Liver (tissue), 3 donors: Measurements from ENCODE around the gene CORO2B.

Source experiments
- EGR1 ChIP-seq, 2 donors: IDR thresholded peaks; 2 replicates each; pipeline ENCODE4 v1.6.1; 2016 to 2018; ENCODE audit warnings: antibody characterized with exemption in 2 of 2, low read depth in 2 of 2
- FOXA2 ChIP-seq: IDR thresholded peaks from 2 replicates; pipeline ENCODE4 v1.6.1; 2016; ENCODE audit warnings: antibody characterized with exemption
- HNF4G ChIP-seq: IDR thresholded peaks from 2 replicates; pipeline ENCODE4 v1.6.1; 2016; ENCODE audit warnings: antibody characterized with exemption
- SP1 ChIP-seq: IDR thresholded peaks from 2 replicates; pipeline ENCODE4 v1.6.1; 2018; ENCODE audit warnings: antibody characterized with exemption, mild to moderate bottlenecking
- TF ChIP-seq, protein P1 (sequence below): fragments of 150-350 bp; IDR thresholded peaks from 2 replicates; pipeline ENCODE4 v1.5.1; 2017; ENCODE audit warnings: improper control_type of control experiment, low read depth, low read length; ENCODE audit not compliant: missing input control
- TF ChIP-seq, protein P2 (sequence below): IDR thresholded peaks from 2 replicates; pipeline ENCODE4 v1.6.1; 2016; ENCODE audit warnings: antibody characterized with exemption
- TF ChIP-seq, protein P3 (sequence below): IDR thresholded peaks from 2 replicates; pipeline ENCODE4 v1.6.1; 2016; ENCODE audit warnings: antibody characterized with exemption
- TF ChIP-seq, protein P4 (sequence below): IDR thresholded peaks from 2 replicates; pipeline ENCODE4 v1.6.1; 2016; ENCODE audit warnings: antibody characterized with exemption
- donor health status: healthy.
- donor health status: healthy.

DNA sequence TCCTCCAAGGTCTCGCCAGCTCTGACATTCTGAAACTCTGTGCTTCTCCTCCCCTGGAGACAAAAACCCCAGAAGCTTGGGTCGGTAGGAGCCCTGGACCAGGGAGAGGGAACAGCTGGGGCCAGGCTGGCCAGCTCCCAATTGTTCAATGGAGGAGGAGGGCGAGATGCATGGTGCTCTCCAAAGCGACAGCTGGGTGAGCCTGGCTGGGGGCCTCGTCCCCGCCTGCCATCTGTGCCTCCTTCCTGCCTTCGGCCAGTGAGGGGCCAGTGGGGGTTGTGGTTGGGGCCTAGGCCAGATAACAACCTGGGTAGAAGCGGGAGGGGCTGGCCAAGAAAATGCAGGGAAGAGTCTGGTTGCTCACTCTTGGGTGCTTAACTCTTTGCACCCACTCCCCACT is 79.4 kb downstream of the CORO2B start:
- TF ChIP-seq SP1 (no peak), HNF4G (no peak), FOXA2 (no peak), EGR1 (IDR thresholded peaks at IDR 0.05; ENCODE audit: low read depth in 2 of 2) (no peak)
- TF ChIP-seq, protein P1, sequence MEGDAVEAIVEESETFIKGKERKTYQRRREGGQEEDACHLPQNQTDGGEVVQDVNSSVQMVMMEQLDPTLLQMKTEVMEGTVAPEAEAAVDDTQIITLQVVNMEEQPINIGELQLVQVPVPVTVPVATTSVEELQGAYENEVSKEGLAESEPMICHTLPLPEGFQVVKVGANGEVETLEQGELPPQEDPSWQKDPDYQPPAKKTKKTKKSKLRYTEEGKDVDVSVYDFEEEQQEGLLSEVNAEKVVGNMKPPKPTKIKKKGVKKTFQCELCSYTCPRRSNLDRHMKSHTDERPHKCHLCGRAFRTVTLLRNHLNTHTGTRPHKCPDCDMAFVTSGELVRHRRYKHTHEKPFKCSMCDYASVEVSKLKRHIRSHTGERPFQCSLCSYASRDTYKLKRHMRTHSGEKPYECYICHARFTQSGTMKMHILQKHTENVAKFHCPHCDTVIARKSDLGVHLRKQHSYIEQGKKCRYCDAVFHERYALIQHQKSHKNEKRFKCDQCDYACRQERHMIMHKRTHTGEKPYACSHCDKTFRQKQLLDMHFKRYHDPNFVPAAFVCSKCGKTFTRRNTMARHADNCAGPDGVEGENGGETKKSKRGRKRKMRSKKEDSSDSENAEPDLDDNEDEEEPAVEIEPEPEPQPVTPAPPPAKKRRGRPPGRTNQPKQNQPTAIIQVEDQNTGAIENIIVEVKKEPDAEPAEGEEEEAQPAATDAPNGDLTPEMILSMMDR = no peak
- TF ChIP-seq, protein P2, sequence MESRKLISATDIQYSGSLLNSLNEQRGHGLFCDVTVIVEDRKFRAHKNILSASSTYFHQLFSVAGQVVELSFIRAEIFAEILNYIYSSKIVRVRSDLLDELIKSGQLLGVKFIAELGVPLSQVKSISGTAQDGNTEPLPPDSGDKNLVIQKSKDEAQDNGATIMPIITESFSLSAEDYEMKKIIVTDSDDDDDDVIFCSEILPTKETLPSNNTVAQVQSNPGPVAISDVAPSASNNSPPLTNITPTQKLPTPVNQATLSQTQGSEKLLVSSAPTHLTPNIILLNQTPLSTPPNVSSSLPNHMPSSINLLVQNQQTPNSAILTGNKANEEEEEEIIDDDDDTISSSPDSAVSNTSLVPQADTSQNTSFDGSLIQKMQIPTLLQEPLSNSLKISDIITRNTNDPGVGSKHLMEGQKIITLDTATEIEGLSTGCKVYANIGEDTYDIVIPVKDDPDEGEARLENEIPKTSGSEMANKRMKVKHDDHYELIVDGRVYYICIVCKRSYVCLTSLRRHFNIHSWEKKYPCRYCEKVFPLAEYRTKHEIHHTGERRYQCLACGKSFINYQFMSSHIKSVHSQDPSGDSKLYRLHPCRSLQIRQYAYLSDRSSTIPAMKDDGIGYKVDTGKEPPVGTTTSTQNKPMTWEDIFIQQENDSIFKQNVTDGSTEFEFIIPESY = no peak
- TF ChIP-seq, protein P3, sequence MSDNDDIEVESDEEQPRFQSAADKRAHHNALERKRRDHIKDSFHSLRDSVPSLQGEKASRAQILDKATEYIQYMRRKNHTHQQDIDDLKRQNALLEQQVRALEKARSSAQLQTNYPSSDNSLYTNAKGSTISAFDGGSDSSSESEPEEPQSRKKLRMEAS = no peak
- TF ChIP-seq, protein P4, sequence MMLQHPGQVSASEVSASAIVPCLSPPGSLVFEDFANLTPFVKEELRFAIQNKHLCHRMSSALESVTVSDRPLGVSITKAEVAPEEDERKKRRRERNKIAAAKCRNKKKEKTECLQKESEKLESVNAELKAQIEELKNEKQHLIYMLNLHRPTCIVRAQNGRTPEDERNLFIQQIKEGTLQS = no peak
